Astrocyte of the spinal cord (primary cell): ENCODE data around the gene GAN.

Experiments used
- DNase-seq: peaks from one replicate; pipeline ENCODE4 v3.0.0; 2011; ENCODE audit warnings: low read depth, low spot score
- H3K4me3 ChIP-seq: 2 replicates; pipeline ENCODE4 v1.5.1; 2011; ENCODE audit warnings: low read depth, mild to moderate bottlenecking, low read length, moderate library complexity
- CTCF ChIP-seq: IDR thresholded peaks from 2 replicates; pipeline ENCODE4 v1.5.1; 2012; ENCODE audit warnings: low read depth, mild to moderate bottlenecking, low read length, inconsistent platforms
- in situ Hi-C: cut with HindIII; loops from 2 replicates; pipeline ENCODE4 v1.10.0; 2017; ENCODE audit warnings: low sequenced_read_pairs

Gene GAN

GRCh38 chr16:81273223-81273950 lies 41.4 kb upstream of the GAN start:
- TF ChIP-seq CTCF, result no peak
- in situ Hi-C loops, result no loop called here
- DNase-seq, result no peak
- no peak overlapping the region for H3K4me3 ChIP-seq

- TF ChIP-seq CTCF, result no peak
- no peak for DNase-seq
- in situ Hi-C loops, result no loop called here
- H3K4me3 ChIP-seq, result no peak overlapping the region
Measured at GRCh38 chr16:81275064-81275532, 39.7 kb upstream of the GAN start.

GRCh38 chr16:81275795-81276194 lies 39.0 kb upstream of the GAN start:
- TF ChIP-seq CTCF, result no peak
- no peak overlapping the region for H3K4me3 ChIP-seq
- no peak for DNase-seq
- in situ Hi-C loops, result no loop called here

- DNase-seq, result no peak
- no peak for TF ChIP-seq CTCF
- H3K4me3 ChIP-seq, result no peak overlapping the region
- in situ Hi-C loops, result no loop called here
Measured at GRCh38 chr16:81276323-81276722, 38.4 kb upstream of the GAN start.

GRCh38 chr16:81277541-81278080 lies 37.2 kb upstream of the GAN start:
- in situ Hi-C loops, result no loop called here

GRCh38 chr16:81278526-81278925 lies 36.2 kb upstream of the GAN start:
- in situ Hi-C loops, result no loop called here
- DNase-seq, result no peak
- no peak for TF ChIP-seq CTCF
- no peak overlapping the region for H3K4me3 ChIP-seq

More at GRCh38 chr16:81277541-81278080, 37.2 kb upstream of the GAN start:
- no peak for TF ChIP-seq CTCF
- DNase-seq, result no peak
- H3K4me3 ChIP-seq, result no peak overlapping the region
